HepG2 (cell line): ENCODE results near the gene HPD. TPM values are rescaled to one million over a fixed set of nuclear protein-coding genes. Genes with fewer than 3 reads are reported as not detected.

Experiments
- ARNT2 ChIP-seq: sonication (generic); formaldehyde crosslinking; IDR thresholded peaks from 2 replicates; pipeline ENCODE4 v1.8.0; 2022; ENCODE audit warnings: mild to moderate bottlenecking, low read depth, missing genetic modification reagents, moderate library complexity
- CREM ChIP-seq, 2 experiments: sonication (generic) in 1 of 2; formaldehyde crosslinking in 1 of 2; IDR thresholded peaks; 2 replicates each; pipeline versions ENCODE4 v1.4.0 to v1.6.1; 2016 to 2020; ENCODE audit warnings: antibody characterized with exemption in 1 of 2, mild to moderate bottlenecking in 1 of 2, missing genetic modification reagents in 1 of 2
- EEA1 ChIP-seq: sonication (generic); formaldehyde crosslinking; IDR thresholded peaks from 2 replicates; pipeline ENCODE4 v1.5.1; 2020; ENCODE audit warnings: mild to moderate bottlenecking, missing genetic modification reagents, borderline replicate concordance
- EP300 ChIP-seq, 3 experiments: sonication (generic) in 1 of 3; formaldehyde crosslinking in 1 of 3; IDR thresholded peaks; 2 replicates each; pipeline versions ENCODE4 v1.5.1 to v1.6.1; 2011 to 2020; ENCODE audit warnings: low read depth in 2 of 3, low read length in 2 of 3, borderline replicate concordance in 1 of 3, improper control_type of control experiment in 1 of 3, mild to moderate bottlenecking in 1 of 3, missing genetic modification reagents in 1 of 3, moderate library complexity in 1 of 3
- FOXK1 ChIP-seq: sonication (generic); formaldehyde crosslinking; IDR thresholded peaks from 2 replicates; pipeline ENCODE4 v1.4.0; 2020; ENCODE audit warnings: low read depth, missing genetic modification reagents, borderline replicate concordance
- GTF2F1 ChIP-seq: fragments of 150-350 bp; IDR thresholded peaks from 2 replicates; pipeline ENCODE4 v1.6.1; 2014; ENCODE audit warnings: low read length
- HOXA9 ChIP-seq: sonication (generic); formaldehyde crosslinking; IDR thresholded peaks from 2 replicates; pipeline ENCODE4 v1.8.1; 2022; ENCODE audit warnings: missing genetic modification reagents, mild to moderate bottlenecking, moderate library complexity, borderline replicate concordance
- IRF9 ChIP-seq: sonication (generic); formaldehyde crosslinking; IDR thresholded peaks from 2 replicates; pipeline ENCODE4 v1.8.0; 2022; ENCODE audit warnings: missing genetic modification reagents, mild to moderate bottlenecking, borderline replicate concordance
- KDM3A ChIP-seq: IDR thresholded peaks from 2 replicates; pipeline ENCODE4 v1.6.1; 2018; ENCODE audit warnings: low read depth, missing compliant biosample characterization
- KLF13 ChIP-seq: sonication (generic); formaldehyde crosslinking; IDR thresholded peaks from 2 replicates; pipeline ENCODE4 v1.4.0; 2020; ENCODE audit warnings: mild to moderate bottlenecking, missing genetic modification reagents
- KMT2A ChIP-seq: sonication (generic); formaldehyde crosslinking; IDR thresholded peaks from 2 replicates; pipeline ENCODE4 v1.4.0; 2020; ENCODE audit warnings: missing genetic modification reagents
- NBN ChIP-seq: fragments of 450-650 bp; conservative IDR thresholded peaks from 2 replicates; pipeline ENCODE4 v1.6.1; 2017
- PRDM15 ChIP-seq: sonication (generic); formaldehyde crosslinking; IDR thresholded peaks from 2 replicates; pipeline ENCODE4 v1.4.0; 2020; ENCODE audit warnings: missing genetic modification reagents
- STAG1 ChIP-seq: sonication (generic); formaldehyde crosslinking; IDR thresholded peaks from 2 replicates; pipeline ENCODE4 v1.4.0; 2020; ENCODE audit warnings: missing genetic modification reagents
- YEATS2 ChIP-seq: sonication (generic); formaldehyde crosslinking; IDR thresholded peaks from 2 replicates; pipeline ENCODE4 v1.4.0; 2020; ENCODE audit warnings: missing genetic modification reagents, borderline replicate concordance
- ZBTB20 ChIP-seq: sonication (generic); formaldehyde crosslinking; IDR thresholded peaks from 2 replicates; pipeline ENCODE4 v1.8.1; 2023; ENCODE audit warnings: missing genetic modification reagents, low read depth, mild to moderate bottlenecking, borderline replicate concordance
- ZMYM2 ChIP-seq: sonication (generic); formaldehyde crosslinking; IDR thresholded peaks from 2 replicates; pipeline ENCODE4 v1.8.0; 2022; ENCODE audit warnings: mild to moderate bottlenecking, missing genetic modification reagents
- ZNF205 ChIP-seq: IDR thresholded peaks from 2 replicates; pipeline ENCODE4 v1.6.1; 2018; ENCODE audit warnings: missing biosample characterization, missing genetic modification reagents
- ZNF576 ChIP-seq: sonication (generic); formaldehyde crosslinking; IDR thresholded peaks from 2 replicates; pipeline ENCODE4 v1.4.0; 2020; ENCODE audit warnings: mild to moderate bottlenecking, missing genetic modification reagents
- ZNF577 ChIP-seq: sonication (generic); formaldehyde crosslinking; IDR thresholded peaks from 2 replicates; pipeline ENCODE4 v1.4.0; 2020; ENCODE audit warnings: mild to moderate bottlenecking, low read depth, missing genetic modification reagents, borderline replicate concordance
- ZNF713 ChIP-seq: sonication (generic); formaldehyde crosslinking; IDR thresholded peaks from 2 replicates; pipeline ENCODE4 v1.4.0; 2020; ENCODE audit warnings: mild to moderate bottlenecking, missing genetic modification reagents
- polyA plus RNA-seq, 8 experiments: library from polyadenylated mRNA; depleted of rRNA in 3 of 8; stranded (reverse) in 7 of 8; unstranded in 1 of 8; fragments of >200 nt; fragmentation: Illumina TruSeq in 4 of 8; extraction: Trizol in 4 of 8; gene quantifications; 2 replicates each; pipeline versions ENCODE4 v1.2.1 to v1.2.3, GENCODE V29; 2011 to 2016; ENCODE audit warnings: low read depth in 4 of 8, missing spikeins in 1 of 8, mixed read lengths in 1 of 8; ENCODE audit not compliant: insufficient read depth in 1 of 8
- total RNA-seq, 5 experiments: library from RNA; depleted of rRNA; stranded (reverse); fragments of >200 nt; fragmentation: Illumina TruSeq; extraction: Trizol; gene quantifications; 2 replicates each; pipeline ENCODE4 v1.2.3, GENCODE V29; 2016; ENCODE audit warnings: low read depth in 1 of 5

The HPD gene
- total and polyA plus RNA-seq, 2 of the 13 experiments (the other 11 are each of a cell fraction or from before 2014, with no cell fraction given), result 120 to 195 TPM

- TF ChIP-seq CREM (IDR thresholded peaks at IDR 0.05) (no peak), CREM (CRISPR knock-in tag; IDR thresholded peaks at IDR 0.05) (no peak), NBN (no peak), ZNF577 (CRISPR knock-in tag) (no peak), EP300 (IDR thresholded peaks at IDR 0.05; ENCODE audit: low read depth in 2 of 2, low read length in 2 of 2) (0 out of 4 replicates have a peak, but pooled peaks of 1 of the 2 experiments have one; percentile 10), EP300 (CRISPR knock-in tag; IDR thresholded peaks at IDR 0.05; ENCODE audit: borderline replicate concordance) (peak; percentile 25; the same call in 1 of the 2 replicates), EEA1 (CRISPR knock-in tag) (no peak; the same call in 1 of the 2 replicates), KLF13 (CRISPR knock-in tag) (0 out of 2 replicates have a peak, but pooled peaks have one; percentile 62), ZNF205 (CRISPR knock-in tag) (peak; percentile 36; the same call in 1 of the 2 replicates), ZNF576 (CRISPR knock-in tag) (no peak; the same call in 1 of the 2 replicates), GTF2F1 (no peak), HOXA9 (peak; percentile 85; the same call in 1 of the 2 replicates), YEATS2 (CRISPR knock-in tag) (peak; percentile 70), KMT2A (CRISPR knock-in tag) (peak; percentile 55; the same call in 1 of the 2 replicates), FOXK1 (CRISPR knock-in tag) (peak; percentile 67; the same call in 1 of the 2 replicates), ZMYM2 (CRISPR knock-in tag) (peak; percentile 85), ARNT2 (CRISPR knock-in tag) (peak; percentile 83; the same call in 1 of the 2 replicates), KDM3A (peak; percentile 94; the same call in 1 of the 2 replicates), ZBTB20 (CRISPR knock-in tag) (peak; percentile 78), IRF9 (CRISPR knock-in tag) (0 out of 2 replicates have a peak, but pooled peaks have one; percentile 18), STAG1 (peak; percentile 96), ZNF713 (CRISPR knock-in tag) (no peak; the same call in 1 of the 2 replicates), PRDM15 (CRISPR knock-in tag) (peak; percentile 46; the same call in 1 of the 2 replicates)
Observed at GRCh38 chr12:121793838-121794533, 64.7 kb downstream of the HPD start (continued).
